HL-60 (cell line): ENCODE data around the gene EMP1.

Experiments
- DNase-seq, 2 experiments: peaks; one replicate each; pipeline ENCODE4 v3.0.0-alpha.2; 2010 to 2020; ENCODE audit warnings: low read depth in 1 of 2, low spot score in 1 of 2
- H3K27ac ChIP-seq: fragments of 250-450 bp; sonication (Bioruptor Pico); replicated peaks from 2 replicates; pipeline ENCODE4 v1.5.1; 2020; ENCODE audit warnings: mild to moderate bottlenecking, moderate library complexity
- H3K27me3 ChIP-seq: fragments of 250-450 bp; sonication (Bioruptor Pico); 2 replicates; pipeline ENCODE4 v1.5.1; 2021; ENCODE audit warnings: mild to moderate bottlenecking, moderate library complexity; ENCODE audit not compliant: insufficient read depth, poor library complexity, severe bottlenecking
- H3K4me3 ChIP-seq: replicated peaks from 2 replicates; pipeline ENCODE4 v1.5.1; 2011; ENCODE audit warnings: mild to moderate bottlenecking, control low read depth, low read length; ENCODE audit not compliant: insufficient read depth
- CTCF ChIP-seq: IDR thresholded peaks from one replicate; pipeline ENCODE4 v1.5.1; 2011; ENCODE audit warnings: low read length, control low read depth, inconsistent platforms; ENCODE audit not compliant: insufficient read depth
- GABPA ChIP-seq: IDR thresholded peaks from 2 replicates; pipeline ENCODE4 v1.6.1; 2012; ENCODE audit warnings: low read depth
- POLR2AphosphoS5 ChIP-seq: IDR thresholded peaks from 2 replicates; pipeline ENCODE4 v1.6.1; 2012; ENCODE audit warnings: low read depth
- REST ChIP-seq: IDR thresholded peaks from 2 replicates; pipeline ENCODE4 v1.6.1; 2012; ENCODE audit warnings: low read depth; ENCODE audit not compliant: insufficient replicate concordance
- SPI1 ChIP-seq: IDR thresholded peaks from 2 replicates; pipeline ENCODE4 v1.6.1; 2012; ENCODE audit warnings: low read depth, mild to moderate bottlenecking, borderline replicate concordance

The EMP1 gene

GRCh38 chr12:13198876-13199275 lies 2.4 kb downstream of the EMP1 start:
- Histone ChIP-seq H3K27ac (no peak overlapping the region), H3K4me3 (no peak overlapping the region), H3K27me3 (no peaks in the 10 kb centered on the region)
- DNase-seq = no peak
- TF ChIP-seq POLR2AphosphoS5 (no peak), GABPA (no peak), REST (no peak), CTCF (no peak), SPI1 (no peak)

GRCh38 chr12:13199592-13199991 lies 3.1 kb downstream of the EMP1 start:
- TF ChIP-seq CTCF (no peak), GABPA (no peak), SPI1 (no peak), REST (no peak), POLR2AphosphoS5 (no peak)
- Histone ChIP-seq H3K27ac (no peak overlapping the region), H3K27me3 (no peaks in the 10 kb centered on the region), H3K4me3 (no peak overlapping the region)
- DNase-seq = no peak

GRCh38 chr12:13200841-13201240 lies 4.3 kb downstream of the EMP1 start:
- H3K4me3 ChIP-seq = no peak overlapping the region
- DNase-seq = no peak
- no peaks in the 10 kb centered on the region for H3K27me3 ChIP-seq
- no peak for TF ChIP-seq REST
- no peak for TF ChIP-seq GABPA
- TF ChIP-seq POLR2AphosphoS5 = no peak
- TF ChIP-seq CTCF = no peak
- TF ChIP-seq SPI1 = no peak
- no peak overlapping the region for H3K27ac ChIP-seq
